GM21367 (cell line): Measurements from ENCODE around the gene SYNM.
A peak's percentile ranks its signal among the peaks of the same experiment; 100 is the strongest.

Source experiments
- ATAC-seq: cut with Tn5 transposase; IDR thresholded peaks from one replicate; pipeline ENCODE4 v1.9.1; 2021; ENCODE audit not compliant: unreplicated experiment

SYNM gene

GRCh38 chr15:99082798-99083197, 22.1 kb upstream of the SYNM start:
- ATAC-seq, result no peak

- no peak for ATAC-seq
Measured at GRCh38 chr15:99084965-99085364, 19.9 kb upstream of the SYNM start.

DNA sequence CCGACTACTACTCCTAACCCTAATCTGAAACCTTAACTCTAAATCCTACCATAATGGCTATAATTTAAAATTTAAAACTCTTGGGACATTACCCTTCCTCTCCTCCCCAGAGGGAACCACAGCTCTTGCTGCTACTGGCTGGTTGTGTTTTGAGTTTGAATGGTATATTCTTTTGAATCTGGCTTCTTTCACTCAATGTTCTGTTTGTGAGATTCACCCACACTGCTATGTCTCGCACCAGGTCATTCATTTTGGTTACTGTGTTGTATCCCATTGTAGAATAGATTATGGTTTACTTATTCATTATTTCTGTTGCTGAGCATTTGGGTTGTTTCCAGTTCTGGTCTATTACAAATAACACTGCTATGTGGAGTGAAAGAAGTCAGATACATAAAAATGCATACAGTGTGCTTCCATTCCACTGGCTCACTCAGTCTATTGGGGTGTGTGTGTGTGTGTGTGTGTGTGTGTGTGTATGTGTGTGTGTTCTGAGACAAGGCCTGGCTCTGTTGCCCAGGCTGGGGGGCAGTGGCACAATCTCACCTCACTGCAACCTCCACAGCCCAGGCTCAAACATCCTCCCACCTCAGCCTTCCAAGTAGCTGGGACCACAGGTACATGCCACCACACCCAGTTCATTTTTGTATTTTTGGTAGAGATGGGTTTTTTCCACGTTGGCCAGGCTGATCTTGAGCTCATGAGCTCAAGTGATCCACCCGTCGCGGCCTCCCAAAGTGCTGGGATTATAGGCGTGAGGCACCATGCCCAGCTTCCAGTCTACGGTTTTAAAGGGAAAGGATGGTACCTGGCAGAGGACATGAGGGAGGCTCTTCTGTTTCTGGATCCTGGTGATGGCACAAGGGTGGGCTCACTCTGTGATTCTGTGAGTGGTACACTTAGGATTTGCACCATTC, 19.2 kb upstream of the SYNM start:
- ATAC-seq, result no peak

DNA sequence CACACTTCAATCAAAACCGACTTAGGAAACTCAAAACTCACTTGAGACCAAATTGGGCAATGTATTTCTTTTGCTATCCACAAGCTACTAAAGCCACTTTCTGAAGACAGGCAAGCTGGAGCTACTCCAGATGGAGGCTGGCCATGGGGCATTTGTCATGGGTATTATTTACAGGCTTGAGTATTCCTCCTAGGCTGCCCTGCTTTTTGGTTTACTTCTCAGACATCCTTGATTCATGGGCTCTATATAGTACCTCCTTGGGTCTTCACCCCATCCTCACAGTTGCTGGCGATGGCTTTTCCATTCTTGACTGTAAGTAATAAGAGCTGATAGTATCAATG, 18.6 kb upstream of the SYNM start:
- ATAC-seq, result no peak

DNA sequence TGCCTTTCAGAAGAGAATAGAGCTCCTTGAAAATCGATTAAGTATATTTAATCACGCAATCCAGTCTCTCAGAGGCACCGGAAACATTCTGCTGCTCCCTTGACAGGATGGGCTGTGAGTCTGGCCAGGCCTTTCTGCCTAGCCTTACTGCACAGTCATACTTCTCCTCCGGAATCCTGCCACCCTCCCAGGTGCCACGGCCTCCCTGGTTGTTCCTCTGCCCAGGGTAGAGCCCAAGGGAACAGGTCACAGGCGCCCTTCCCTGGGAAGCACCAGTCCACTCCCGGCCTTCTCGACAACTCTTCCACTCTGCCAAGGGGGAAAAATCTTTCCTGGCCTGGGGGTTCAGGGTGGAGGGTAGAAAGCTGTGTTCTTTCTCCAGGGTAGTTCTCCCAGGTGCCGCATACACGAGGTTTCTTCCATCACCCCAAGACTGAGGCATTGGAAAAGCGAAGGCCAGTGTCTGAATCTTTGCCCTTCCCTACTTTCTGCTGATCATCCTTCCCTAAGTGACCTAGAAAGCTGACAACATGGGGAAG, 17.4 kb upstream of the SYNM start:
- no peak for ATAC-seq

DNA sequence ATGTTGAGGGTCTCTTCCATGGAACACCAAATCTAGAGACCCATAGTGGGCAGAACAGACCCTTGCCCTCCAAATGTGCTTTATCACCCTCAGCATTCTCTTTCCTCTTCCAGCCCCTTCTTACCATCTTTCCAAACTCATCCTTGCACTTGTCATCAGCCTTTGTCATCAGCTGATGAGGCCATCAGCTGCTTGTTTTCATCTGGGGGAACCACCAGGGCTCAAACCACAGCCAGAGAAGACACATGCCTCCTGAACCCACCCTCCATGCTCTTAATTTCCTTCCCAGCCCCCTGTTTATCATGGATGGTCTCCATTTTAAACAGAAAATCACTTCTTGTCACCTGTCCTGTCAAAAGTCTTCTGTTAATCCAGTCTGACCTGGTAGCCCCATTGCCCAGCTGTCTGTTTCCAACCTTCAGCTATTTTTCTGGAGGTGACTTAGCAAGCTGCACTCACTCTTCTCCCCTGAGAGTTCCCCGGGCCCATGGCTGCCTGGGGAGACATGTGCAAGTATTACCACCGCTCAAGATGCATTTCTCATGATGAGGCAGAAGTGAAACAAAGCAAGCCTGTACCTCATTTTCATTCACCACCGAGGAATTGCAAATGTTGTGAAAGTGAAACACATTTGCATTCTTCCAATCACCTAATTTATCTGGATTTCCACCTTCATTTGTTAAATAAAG, 14.7 kb upstream of the SYNM start:
- peak; percentile 100 for ATAC-seq

DNA sequence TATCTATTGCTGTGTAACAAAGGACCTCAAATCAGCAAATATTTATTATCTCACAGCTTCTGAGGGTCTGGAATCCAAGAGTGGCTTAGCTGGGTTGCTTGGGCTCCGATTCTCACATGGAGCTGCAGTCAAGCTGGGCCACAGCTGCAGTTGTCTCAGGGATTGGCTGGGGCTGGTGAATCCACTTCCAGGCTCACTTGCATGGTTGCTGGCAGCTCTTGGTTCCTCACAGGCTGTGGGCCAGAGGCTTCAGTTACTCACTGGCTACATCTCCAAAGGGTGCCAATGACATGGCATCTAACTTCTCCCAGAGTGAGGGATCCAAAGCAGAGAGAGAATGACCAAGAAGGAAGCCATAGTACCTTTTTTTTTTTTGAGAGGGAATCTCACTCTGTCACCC, 13.9 kb upstream of the SYNM start:
- no peak for ATAC-seq

DNA sequence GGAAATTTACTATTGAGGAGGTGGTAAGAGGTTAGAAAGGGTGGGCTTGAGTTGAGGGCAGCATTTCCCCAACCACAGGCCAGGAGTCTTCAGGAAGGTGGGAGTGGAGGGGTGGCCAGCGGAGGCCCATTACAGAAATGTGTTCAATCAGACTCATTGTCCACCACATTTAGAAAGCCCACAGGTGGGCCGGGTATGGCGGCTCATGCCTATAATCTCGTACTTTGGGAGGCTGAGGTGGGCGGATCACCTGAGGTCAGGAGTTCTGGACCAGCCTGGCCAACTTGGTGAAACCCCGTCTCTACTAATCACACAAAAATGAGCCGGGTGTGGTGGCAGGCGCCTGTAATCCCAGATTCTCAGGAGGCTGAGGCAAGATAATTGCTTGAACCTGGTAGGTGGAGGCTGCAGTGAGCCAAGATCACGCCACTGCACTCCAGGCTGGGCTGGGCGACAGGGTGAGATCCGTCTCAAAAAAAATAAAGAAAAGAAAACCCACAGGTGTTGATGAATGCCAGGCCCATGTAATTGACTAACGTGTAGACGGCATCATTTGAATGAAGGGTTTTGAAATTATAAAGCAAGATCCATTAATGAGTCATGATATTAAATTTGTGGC, 12.2 kb upstream of the SYNM start:
- no peak for ATAC-seq

DNA sequence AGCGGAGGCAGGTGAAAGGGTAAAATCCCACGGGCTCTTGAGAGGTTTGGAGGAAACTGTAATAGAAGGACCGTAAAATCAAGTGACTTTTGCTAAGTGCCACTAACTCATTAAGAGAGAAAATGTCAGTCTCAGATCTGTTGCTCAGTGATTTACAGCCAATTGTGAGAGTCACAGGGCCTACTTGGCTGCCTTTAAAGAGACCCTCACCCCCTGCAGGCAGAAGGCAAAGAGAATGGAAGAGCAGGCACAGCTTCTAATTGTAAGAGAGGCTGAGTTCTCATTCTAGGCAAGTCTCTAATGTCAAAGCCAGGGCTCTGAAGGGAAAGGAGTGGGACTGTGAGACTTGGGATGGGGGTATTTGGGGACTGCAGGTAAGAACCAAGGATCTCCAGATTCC, 9.3 kb upstream of the SYNM start:
- no peak for ATAC-seq

- no peak for ATAC-seq
Measured at GRCh38 chr15:99096173-99096893, 8.5 kb upstream of the SYNM start.

DNA sequence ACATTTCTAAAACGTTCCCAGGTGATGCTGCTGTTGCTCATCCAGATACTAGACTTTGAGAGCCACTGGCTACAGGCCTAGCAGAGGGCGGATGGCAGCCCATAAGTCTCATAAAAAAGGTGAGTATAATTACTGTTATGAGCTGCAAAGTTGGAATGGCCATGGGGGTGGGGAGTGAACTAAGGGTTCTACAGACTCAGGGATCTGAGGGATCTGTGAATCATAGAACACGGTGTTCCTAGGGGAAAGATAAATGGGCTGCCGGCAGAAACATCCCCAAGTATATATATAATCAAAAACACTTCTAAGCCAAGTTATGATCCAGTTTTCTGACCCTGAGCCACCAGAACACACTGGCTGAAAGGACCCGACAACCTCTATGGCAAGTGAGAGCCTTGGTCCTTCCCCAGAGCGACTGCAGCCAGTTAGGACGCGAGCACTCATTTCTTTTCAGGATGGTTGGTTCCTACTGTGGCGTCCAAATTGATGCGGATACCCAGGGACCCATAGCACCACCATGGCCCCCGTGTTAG, 7.9 kb upstream of the SYNM start:
- ATAC-seq, result no peak

GRCh38 chr15:99097441-99098410, 7.2 kb upstream of the SYNM start:
- no peak for ATAC-seq

DNA sequence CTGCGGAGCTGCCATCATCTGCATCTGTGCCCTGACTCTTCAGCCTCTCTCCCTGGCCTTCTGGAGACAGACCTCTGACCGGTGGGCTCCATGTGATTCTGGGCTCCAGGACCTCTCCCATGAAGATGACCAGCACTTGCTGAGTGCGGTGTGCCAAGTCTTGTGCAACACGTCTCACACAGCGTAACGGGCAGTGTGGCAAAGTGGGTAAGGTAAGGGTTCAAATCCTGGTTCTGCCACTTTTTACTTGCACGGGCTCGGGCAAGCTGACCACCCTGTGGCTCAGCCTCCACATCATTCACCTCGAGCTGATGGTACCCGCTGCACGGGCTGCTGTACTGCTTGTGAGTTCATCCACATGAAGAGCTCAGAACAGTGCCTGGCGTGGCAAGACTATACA, 6.5 kb upstream of the SYNM start:
- no peak for ATAC-seq

DNA sequence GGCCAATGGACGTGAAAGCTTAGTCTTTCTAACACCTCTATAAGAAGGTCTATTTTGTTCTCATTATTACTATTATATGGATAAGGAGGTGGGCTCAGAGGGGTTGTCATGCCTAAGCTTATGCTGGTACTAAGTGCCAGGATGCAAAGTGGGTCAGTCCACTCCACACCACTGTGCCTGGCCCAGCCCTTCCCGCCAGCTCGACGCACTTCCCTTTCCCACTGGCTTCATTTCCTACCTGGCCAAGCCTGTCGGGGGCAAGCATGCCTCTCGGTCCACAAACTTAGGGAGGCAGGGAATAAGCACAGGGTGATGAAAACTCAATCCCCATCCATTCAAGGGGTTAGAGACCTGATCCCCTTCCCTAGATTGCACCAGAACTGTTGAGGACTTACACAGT, 5.9 kb upstream of the SYNM start:
- no peak for ATAC-seq

GRCh38 chr15:99099661-99100060, 5.2 kb upstream of the SYNM start:
- no peak for ATAC-seq

- no peak for ATAC-seq
Measured at GRCh38 chr15:99100245-99101173, 4.4 kb upstream of the SYNM start.

- no peak for ATAC-seq
Measured at GRCh38 chr15:99101501-99101900, 3.4 kb upstream of the SYNM start.

GRCh38 chr15:99102332-99103235, 2.3 kb upstream of the SYNM start:
- ATAC-seq, result no peak
